IPS-18a (cell line): ENCODE measurements around the gene CHID1.

Experiments
- H3K27ac ChIP-seq: one replicate; pipeline ENCODE4 v1.5.1; 2013; ENCODE audit warnings: low read length
- H3K27me3 ChIP-seq: one replicate; pipeline ENCODE4 v1.6.1; 2013; ENCODE audit warnings: mild to moderate bottlenecking, low read length; ENCODE audit not compliant: control insufficient read depth, insufficient read depth
- H3K36me3 ChIP-seq: one replicate; pipeline ENCODE4 v1.6.1; 2013; ENCODE audit warnings: low read depth, low read length; ENCODE audit not compliant: control insufficient read depth
- H3K4me1 ChIP-seq: one replicate; pipeline ENCODE4 v1.6.1; 2013; ENCODE audit warnings: low read depth, low read length; ENCODE audit not compliant: control insufficient read depth
- H3K4me3 ChIP-seq: one replicate; pipeline ENCODE4 v1.5.1; 2013; ENCODE audit warnings: low read length
- H3K9ac ChIP-seq: one replicate; pipeline ENCODE4 v1.6.1; 2013; ENCODE audit warnings: mild to moderate bottlenecking, low read length, moderate library complexity
- H3K9me3 ChIP-seq: one replicate; pipeline ENCODE4 v1.6.1; 2013; ENCODE audit warnings: low read depth, low read length; ENCODE audit not compliant: control insufficient read depth

CHID1 gene

DNA sequence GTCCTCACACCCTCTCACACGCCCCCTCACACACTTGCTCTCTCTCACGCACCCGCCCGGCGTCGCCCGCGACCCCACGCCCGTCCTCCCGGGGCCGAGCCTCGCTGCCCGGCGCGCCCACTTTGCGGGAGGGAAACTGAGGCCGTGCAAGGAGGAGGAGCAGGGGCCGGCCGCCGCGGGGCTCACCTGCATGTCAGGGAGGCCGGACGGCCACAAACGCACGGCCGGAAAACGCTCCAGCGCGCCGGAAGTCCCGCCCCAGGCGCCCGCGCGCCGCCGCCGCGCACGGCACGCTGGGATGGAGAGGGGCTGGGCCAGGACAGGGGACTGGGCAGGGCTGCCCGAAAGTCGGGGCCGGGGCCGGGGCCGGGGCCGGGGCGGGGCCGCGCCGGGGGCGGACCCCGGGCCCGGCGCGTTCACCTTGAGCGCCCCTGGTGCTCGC, at the start of gene CHID1:
Gene CHID1, minus strand, starts transcription at position 222 of the 442 bp plus-strand sequence. CDS start 5,994 bp downstream, outside the sequence.
- H3K27me3 ChIP-seq = no peaks in the 10 kb centered on the region
- H3K27ac ChIP-seq = peak within 1 kb of the TSS; percentile 71
- H3K9ac ChIP-seq = peak within 1 kb of the TSS; percentile 86
- H3K36me3 ChIP-seq = no peaks in the 10 kb centered on the region
- peaks cover 8% of the 10 kb centered on the region for H3K4me1 ChIP-seq
- peak within 1 kb of the TSS; percentile 86 for H3K4me3 ChIP-seq
- H3K9me3 ChIP-seq = no peaks in the 10 kb centered on the region

GRCh38 chr11:959608-960007, 49.0 kb upstream of the CHID1 start:
- Histone ChIP-seq H3K4me1 (peaks cover 6% of the 10 kb centered on the region), H3K27me3 (no peaks in the 10 kb centered on the region), H3K9ac (no peak overlapping the region), H3K4me3 (no peak overlapping the region), H3K9me3 (peaks cover 3% of the 10 kb centered on the region), H3K27ac (no peak overlapping the region), H3K36me3 (peaks cover 28% of the 10 kb centered on the region)

DNA sequence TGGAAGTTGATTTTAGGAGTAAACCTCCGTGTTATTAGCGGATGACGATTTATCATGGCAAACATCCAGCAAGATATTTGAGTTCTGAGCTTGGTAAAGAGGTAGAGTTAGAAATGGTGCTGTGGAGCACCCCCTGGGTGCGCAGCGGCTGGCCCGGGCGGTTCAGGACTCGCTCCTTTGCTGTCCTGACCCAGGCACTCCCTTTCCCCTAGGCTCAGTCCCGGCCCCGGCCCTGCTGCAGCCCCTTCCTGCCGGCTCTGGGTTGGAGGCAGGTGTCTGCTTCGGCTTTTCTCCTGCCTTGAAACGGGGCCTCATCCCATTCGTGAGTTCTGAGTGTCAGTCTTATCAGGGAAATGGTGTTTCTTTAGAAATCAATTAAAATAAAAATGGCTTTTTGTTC, 48.4 kb upstream of the CHID1 start:
- no peak overlapping the region for H3K9ac ChIP-seq
- H3K27ac ChIP-seq = no peak overlapping the region
- no peaks in the 10 kb centered on the region for H3K27me3 ChIP-seq
- H3K4me1 ChIP-seq = peaks cover 6% of the 10 kb centered on the region
- no peaks in the 10 kb centered on the region for H3K9me3 ChIP-seq
- peaks cover 22% of the 10 kb centered on the region for H3K36me3 ChIP-seq
- H3K4me3 ChIP-seq = no peak overlapping the region

GRCh38 chr11:958101-958500, 47.5 kb upstream of the CHID1 start:
- peaks cover 16% of the 10 kb centered on the region for H3K36me3 ChIP-seq
- no peak overlapping the region for H3K4me3 ChIP-seq

DNA sequence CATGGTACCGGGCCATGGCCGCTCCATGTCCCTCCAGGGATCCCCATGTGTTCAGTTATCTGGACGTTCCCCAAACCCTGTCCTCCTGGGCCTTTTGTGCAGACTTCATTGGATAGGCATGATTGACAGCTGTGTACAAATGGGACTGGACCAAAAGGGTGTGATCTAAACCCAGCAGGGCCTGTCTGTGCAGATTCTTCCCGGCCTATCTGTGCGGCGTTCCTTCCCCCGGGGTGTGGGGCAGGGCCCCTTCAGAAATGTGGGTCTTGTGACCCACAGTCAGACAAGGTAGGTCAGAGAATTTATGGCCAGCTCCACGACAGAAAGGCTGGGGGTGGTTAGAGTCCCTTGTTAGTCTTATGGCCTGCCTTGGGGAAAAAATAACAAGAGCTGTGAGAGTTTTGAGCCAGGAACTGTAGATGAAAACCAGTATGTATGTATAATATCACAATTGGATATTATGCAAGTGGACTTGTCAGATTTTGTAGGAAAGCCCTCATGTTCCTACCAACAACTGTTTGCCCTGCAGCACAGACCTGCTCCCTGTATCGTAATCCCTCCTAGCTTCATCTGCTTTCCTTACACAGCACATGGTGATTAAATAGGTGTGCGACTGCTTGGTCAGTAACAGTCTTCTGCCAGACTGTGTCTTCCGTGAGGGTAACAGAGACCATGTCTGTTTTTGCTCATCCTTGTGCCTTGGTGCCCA, 46.8 kb upstream of the CHID1 start:
- Histone ChIP-seq H3K9me3 (no peaks in the 10 kb centered on the region), H3K4me1 (peaks cover 10% of the 10 kb centered on the region), H3K4me3 (no peak overlapping the region), H3K27ac (no peak overlapping the region), H3K9ac (no peak overlapping the region), H3K27me3 (no peaks in the 10 kb centered on the region), H3K36me3 (peaks cover 16% of the 10 kb centered on the region)

More at GRCh38 chr11:958101-958500, 47.5 kb upstream of the CHID1 start:
- Histone ChIP-seq H3K4me1 (peaks cover 6% of the 10 kb centered on the region), H3K27ac (no peak overlapping the region), H3K9me3 (no peaks in the 10 kb centered on the region), H3K9ac (no peak overlapping the region), H3K27me3 (no peaks in the 10 kb centered on the region)

DNA sequence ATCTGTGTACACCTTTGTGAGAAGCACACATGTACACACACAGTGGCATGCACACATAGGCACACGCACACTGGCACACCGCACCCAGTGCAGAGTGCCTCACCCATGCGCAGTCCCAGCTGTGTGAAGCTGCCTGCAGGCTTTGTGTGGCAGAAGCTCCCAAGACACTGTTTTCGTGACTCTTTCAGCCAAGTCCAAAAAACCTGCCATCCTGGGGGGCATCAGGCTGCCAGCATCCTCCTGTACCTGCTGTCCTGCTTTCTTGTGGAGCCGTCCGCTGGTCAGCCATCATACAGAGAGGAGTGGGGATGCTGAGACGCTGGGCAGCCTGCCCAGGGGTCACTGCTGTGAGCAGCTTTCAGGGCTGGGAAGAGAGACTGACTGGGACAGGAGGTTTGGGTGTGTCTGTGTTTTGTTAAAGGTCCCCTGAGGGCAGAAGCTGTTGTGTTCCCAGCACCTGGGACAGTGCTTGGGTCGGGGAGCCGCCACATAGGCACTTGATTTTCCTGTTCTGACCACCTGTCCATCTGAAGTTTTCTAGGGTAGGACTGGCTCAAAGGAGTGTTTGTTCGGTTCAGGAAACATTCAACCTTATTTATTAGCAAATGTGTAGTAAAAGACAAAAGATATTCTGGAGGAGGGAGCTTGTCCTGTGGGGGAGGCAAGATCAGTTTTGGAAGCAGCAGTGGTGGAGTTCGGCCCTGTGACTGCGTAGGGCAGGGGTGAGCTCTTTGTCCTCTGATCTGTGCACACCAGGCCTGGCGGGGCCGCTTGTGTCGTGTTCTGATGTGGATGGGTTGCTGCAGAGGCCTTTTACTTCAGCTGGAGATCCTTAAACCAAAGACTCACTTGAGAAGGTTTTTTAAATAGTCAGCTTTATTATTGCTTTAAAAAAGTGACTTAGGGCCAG, 44.8 kb upstream of the CHID1 start:
- Histone ChIP-seq H3K27ac (no peak overlapping the region), H3K4me1 (peaks cover 15% of the 10 kb centered on the region), H3K36me3 (peaks cover 11% of the 10 kb centered on the region), H3K9me3 (no peaks in the 10 kb centered on the region), H3K9ac (no peak overlapping the region), H3K27me3 (no peaks in the 10 kb centered on the region), H3K4me3 (no peak overlapping the region)

- Histone ChIP-seq H3K4me3 (no peak overlapping the region), H3K27me3 (no peaks in the 10 kb centered on the region), H3K4me1 (peaks cover 17% of the 10 kb centered on the region), H3K9ac (no peak overlapping the region), H3K9me3 (no peaks in the 10 kb centered on the region), H3K27ac (no peak overlapping the region), H3K36me3 (peaks cover 5% of the 10 kb centered on the region)
Observed at GRCh38 chr11:954392-955153, 44.0 kb upstream of the CHID1 start.

DNA sequence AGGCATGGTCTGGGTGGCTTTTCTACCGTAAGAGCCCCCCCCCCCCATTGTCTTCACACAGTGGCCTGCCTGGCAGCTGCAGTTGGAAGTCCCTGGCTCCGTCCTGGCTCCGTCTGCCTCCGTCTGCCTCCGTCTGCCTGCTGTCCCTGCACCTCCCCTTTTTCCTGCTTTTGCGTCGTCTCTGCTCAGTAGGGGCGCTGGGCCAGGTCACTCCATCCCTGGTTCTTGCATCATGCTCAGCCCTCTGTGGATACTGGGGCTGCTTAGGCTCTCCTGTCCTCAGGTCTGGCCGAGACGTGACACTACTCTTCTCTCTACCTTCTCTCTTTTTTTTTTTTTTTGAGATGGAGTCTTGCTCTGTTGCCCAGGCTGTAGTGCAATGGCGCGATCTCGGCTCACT, 42.9 kb upstream of the CHID1 start:
- Histone ChIP-seq H3K27ac (no peak overlapping the region), H3K9me3 (no peaks in the 10 kb centered on the region), H3K36me3 (no peaks in the 10 kb centered on the region), H3K4me3 (no peak overlapping the region), H3K4me1 (peaks cover 17% of the 10 kb centered on the region), H3K9ac (no peak overlapping the region), H3K27me3 (no peaks in the 10 kb centered on the region)

GRCh38 chr11:952406-953385, 42.1 kb upstream of the CHID1 start:
- Histone ChIP-seq H3K4me1 (peaks cover 17% of the 10 kb centered on the region), H3K9me3 (no peaks in the 10 kb centered on the region), H3K27me3 (no peaks in the 10 kb centered on the region), H3K36me3 (no peaks in the 10 kb centered on the region), H3K4me3 (no peak overlapping the region), H3K27ac (no peak overlapping the region), H3K9ac (no peak overlapping the region)

GRCh38 chr11:951507-951906, 40.9 kb upstream of the CHID1 start:
- no peak overlapping the region for H3K27ac ChIP-seq
- H3K4me1 ChIP-seq = peaks cover 20% of the 10 kb centered on the region
- no peaks in the 10 kb centered on the region for H3K36me3 ChIP-seq
- no peak overlapping the region for H3K4me3 ChIP-seq
- no peaks in the 10 kb centered on the region for H3K27me3 ChIP-seq
- H3K9ac ChIP-seq = no peak overlapping the region
- H3K9me3 ChIP-seq = no peaks in the 10 kb centered on the region
